Vagina (tissue), 2 donors: ENCODE results near the gene VEZT.

Source experiments
- POLR2AphosphoS5 ChIP-seq, 2 donors: sonication (generic); formaldehyde crosslinking; IDR thresholded peaks; one replicate each; pipeline ENCODE4 v1.9.0; 2017; ENCODE audit warnings: antibody characterized with exemption in 2 of 2, mild to moderate bottlenecking in 2 of 2, low read depth in 1 of 2; ENCODE audit not compliant: insufficient read depth in 1 of 2
- TF ChIP-seq, protein P1 (sequence below), 3 experiments: fragments of 450-650 bp in 2 of 3; fragments of 200-600 bp in 1 of 3; sonication (generic) in 1 of 3; IDR thresholded peaks; one replicate each; pipeline ENCODE4 v1.5.1; 2017 to 2019; ENCODE audit warnings: antibody characterized with exemption in 3 of 3, mild to moderate bottlenecking in 2 of 3, moderate library complexity in 2 of 3

DNA sequence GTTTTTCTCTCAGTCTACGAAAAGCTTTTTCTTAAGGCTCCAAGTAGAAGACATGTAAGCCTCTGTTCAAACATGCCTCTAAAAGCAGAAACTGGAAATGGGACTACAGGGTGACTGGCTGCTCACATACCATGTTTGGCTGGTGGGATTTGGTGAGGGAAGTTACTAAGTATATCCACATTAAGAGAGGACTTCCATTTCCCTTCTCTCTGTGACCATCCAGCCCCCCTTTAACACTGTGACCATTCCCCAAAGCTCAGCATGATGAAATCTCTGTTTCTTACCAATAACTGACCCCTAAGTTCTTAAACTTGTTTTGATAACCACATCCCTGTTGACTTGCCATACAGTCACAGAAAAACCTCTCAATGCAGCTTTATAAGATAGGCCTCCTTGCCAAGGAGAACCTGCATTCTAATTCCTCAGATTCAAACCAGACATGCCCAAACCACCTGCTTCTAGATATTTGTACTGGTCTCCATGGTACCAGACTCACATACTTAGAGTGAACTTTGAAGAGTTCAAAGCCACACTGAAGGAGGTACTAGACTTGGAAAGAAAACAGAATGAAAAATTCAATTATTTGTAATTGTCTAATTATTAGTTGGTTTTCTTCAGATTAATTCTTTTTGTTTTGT is 102.2 kb downstream of the VEZT start:
- no peak for TF ChIP-seq POLR2AphosphoS5 (IDR thresholded peaks at IDR 0.05; ENCODE audit: insufficient read depth in 1 of 2, low read depth in 1 of 2)
- TF ChIP-seq, protein P1, sequence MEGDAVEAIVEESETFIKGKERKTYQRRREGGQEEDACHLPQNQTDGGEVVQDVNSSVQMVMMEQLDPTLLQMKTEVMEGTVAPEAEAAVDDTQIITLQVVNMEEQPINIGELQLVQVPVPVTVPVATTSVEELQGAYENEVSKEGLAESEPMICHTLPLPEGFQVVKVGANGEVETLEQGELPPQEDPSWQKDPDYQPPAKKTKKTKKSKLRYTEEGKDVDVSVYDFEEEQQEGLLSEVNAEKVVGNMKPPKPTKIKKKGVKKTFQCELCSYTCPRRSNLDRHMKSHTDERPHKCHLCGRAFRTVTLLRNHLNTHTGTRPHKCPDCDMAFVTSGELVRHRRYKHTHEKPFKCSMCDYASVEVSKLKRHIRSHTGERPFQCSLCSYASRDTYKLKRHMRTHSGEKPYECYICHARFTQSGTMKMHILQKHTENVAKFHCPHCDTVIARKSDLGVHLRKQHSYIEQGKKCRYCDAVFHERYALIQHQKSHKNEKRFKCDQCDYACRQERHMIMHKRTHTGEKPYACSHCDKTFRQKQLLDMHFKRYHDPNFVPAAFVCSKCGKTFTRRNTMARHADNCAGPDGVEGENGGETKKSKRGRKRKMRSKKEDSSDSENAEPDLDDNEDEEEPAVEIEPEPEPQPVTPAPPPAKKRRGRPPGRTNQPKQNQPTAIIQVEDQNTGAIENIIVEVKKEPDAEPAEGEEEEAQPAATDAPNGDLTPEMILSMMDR (IDR thresholded peaks at IDR 0.05) = no peak
